HL-60 (cell line): ENCODE measurements around the gene EXOSC9.

Experiments used
- DNase-seq, 2 experiments: peaks; one replicate each; pipeline ENCODE4 v3.0.0-alpha.2; 2010 to 2020; ENCODE audit warnings: low read depth in 1 of 2, low spot score in 1 of 2
- H3K27ac ChIP-seq: fragments of 250-450 bp; sonication (Bioruptor Pico); replicated peaks from 2 replicates; pipeline ENCODE4 v1.5.1; 2020; ENCODE audit warnings: mild to moderate bottlenecking, moderate library complexity
- H3K27me3 ChIP-seq: fragments of 250-450 bp; sonication (Bioruptor Pico); 2 replicates; pipeline ENCODE4 v1.5.1; 2021; ENCODE audit warnings: mild to moderate bottlenecking, moderate library complexity; ENCODE audit not compliant: insufficient read depth, poor library complexity, severe bottlenecking
- H3K4me3 ChIP-seq: replicated peaks from 2 replicates; pipeline ENCODE4 v1.5.1; 2011; ENCODE audit warnings: mild to moderate bottlenecking, control low read depth, low read length; ENCODE audit not compliant: insufficient read depth
- GABPA ChIP-seq: IDR thresholded peaks from 2 replicates; pipeline ENCODE4 v1.6.1; 2012; ENCODE audit warnings: low read depth
- POLR2AphosphoS5 ChIP-seq: IDR thresholded peaks from 2 replicates; pipeline ENCODE4 v1.6.1; 2012; ENCODE audit warnings: low read depth
- SPI1 ChIP-seq: IDR thresholded peaks from 2 replicates; pipeline ENCODE4 v1.6.1; 2012; ENCODE audit warnings: low read depth, mild to moderate bottlenecking, borderline replicate concordance
- TF ChIP-seq, protein P1 (sequence below): IDR thresholded peaks from 2 replicates; pipeline ENCODE4 v1.6.1; 2012; ENCODE audit warnings: low read depth; ENCODE audit not compliant: insufficient replicate concordance
- TF ChIP-seq, protein P2 (sequence below): IDR thresholded peaks from one replicate; pipeline ENCODE4 v1.5.1; 2011; ENCODE audit warnings: low read length, control low read depth, inconsistent platforms; ENCODE audit not compliant: insufficient read depth

The EXOSC9 gene

DNA sequence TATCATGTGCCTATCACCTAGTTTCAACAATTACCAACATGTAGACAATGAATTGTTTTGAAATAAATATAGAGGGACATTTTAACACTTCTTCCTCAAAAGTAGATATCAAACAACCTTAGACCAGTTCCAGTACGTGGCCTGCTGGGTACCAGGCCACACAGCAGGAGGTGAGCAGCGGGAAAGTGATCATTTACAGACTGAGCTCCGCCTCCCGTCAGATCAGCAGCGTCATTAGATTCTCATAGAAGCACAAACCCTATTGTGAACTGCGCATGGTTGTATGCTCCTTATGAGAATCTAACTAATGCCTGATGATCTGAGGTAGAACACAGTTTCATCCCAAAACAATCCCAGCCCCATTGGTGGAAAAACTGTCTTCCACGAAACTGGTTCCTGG is 62.7 kb downstream of the EXOSC9 start:
- Histone ChIP-seq H3K27ac (no peak overlapping the region), H3K4me3 (no peak overlapping the region), H3K27me3 (no peaks in the 10 kb centered on the region)
- TF ChIP-seq, protein P1, sequence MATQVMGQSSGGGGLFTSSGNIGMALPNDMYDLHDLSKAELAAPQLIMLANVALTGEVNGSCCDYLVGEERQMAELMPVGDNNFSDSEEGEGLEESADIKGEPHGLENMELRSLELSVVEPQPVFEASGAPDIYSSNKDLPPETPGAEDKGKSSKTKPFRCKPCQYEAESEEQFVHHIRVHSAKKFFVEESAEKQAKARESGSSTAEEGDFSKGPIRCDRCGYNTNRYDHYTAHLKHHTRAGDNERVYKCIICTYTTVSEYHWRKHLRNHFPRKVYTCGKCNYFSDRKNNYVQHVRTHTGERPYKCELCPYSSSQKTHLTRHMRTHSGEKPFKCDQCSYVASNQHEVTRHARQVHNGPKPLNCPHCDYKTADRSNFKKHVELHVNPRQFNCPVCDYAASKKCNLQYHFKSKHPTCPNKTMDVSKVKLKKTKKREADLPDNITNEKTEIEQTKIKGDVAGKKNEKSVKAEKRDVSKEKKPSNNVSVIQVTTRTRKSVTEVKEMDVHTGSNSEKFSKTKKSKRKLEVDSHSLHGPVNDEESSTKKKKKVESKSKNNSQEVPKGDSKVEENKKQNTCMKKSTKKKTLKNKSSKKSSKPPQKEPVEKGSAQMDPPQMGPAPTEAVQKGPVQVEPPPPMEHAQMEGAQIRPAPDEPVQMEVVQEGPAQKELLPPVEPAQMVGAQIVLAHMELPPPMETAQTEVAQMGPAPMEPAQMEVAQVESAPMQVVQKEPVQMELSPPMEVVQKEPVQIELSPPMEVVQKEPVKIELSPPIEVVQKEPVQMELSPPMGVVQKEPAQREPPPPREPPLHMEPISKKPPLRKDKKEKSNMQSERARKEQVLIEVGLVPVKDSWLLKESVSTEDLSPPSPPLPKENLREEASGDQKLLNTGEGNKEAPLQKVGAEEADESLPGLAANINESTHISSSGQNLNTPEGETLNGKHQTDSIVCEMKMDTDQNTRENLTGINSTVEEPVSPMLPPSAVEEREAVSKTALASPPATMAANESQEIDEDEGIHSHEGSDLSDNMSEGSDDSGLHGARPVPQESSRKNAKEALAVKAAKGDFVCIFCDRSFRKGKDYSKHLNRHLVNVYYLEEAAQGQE: no peak
- TF ChIP-seq GABPA: no peak
- TF ChIP-seq, protein P2, sequence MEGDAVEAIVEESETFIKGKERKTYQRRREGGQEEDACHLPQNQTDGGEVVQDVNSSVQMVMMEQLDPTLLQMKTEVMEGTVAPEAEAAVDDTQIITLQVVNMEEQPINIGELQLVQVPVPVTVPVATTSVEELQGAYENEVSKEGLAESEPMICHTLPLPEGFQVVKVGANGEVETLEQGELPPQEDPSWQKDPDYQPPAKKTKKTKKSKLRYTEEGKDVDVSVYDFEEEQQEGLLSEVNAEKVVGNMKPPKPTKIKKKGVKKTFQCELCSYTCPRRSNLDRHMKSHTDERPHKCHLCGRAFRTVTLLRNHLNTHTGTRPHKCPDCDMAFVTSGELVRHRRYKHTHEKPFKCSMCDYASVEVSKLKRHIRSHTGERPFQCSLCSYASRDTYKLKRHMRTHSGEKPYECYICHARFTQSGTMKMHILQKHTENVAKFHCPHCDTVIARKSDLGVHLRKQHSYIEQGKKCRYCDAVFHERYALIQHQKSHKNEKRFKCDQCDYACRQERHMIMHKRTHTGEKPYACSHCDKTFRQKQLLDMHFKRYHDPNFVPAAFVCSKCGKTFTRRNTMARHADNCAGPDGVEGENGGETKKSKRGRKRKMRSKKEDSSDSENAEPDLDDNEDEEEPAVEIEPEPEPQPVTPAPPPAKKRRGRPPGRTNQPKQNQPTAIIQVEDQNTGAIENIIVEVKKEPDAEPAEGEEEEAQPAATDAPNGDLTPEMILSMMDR: no peak
- TF ChIP-seq POLR2AphosphoS5: no peak
- no peak for TF ChIP-seq SPI1
- no peak for DNase-seq
